ENCODE measurements around the gene CAMKMT.

GRCh38 chr2:44793322-44793870 is 431.6 kb downstream of the CAMKMT start:
- no peak for TF ChIP-seq CTCF (IDR thresholded peaks at IDR 0.05)
- no peak for TF ChIP-seq POLR2A (IDR thresholded peaks at IDR 0.05)
- TF ChIP-seq POLR2AphosphoS5 (IDR thresholded peaks at IDR 0.05) = no peak
